Limb (tissue), 2 donors: ENCODE measurements around the gene NEU1.
"Not testable (repeated sequence)": the region's sequence is repeated elsewhere in the genome, so short reads cannot be mapped to it uniquely, and the experiment has no call there.

ENCODE experiments used
- DNase-seq, 2 donors: peaks; one replicate each; pipeline ENCODE4 v3.0.0-alpha.2; 2016; ENCODE audit errors: extremely low spot score in 2 of 2

Gene NEU1

GRCh38 chr6:31839779-31840126 is 22.9 kb downstream of the NEU1 start:
- not testable (repeated sequence) for DNase-seq

GRCh38 chr6:31838968-31839367 is 23.7 kb downstream of the NEU1 start:
- no peak for DNase-seq

DNA sequence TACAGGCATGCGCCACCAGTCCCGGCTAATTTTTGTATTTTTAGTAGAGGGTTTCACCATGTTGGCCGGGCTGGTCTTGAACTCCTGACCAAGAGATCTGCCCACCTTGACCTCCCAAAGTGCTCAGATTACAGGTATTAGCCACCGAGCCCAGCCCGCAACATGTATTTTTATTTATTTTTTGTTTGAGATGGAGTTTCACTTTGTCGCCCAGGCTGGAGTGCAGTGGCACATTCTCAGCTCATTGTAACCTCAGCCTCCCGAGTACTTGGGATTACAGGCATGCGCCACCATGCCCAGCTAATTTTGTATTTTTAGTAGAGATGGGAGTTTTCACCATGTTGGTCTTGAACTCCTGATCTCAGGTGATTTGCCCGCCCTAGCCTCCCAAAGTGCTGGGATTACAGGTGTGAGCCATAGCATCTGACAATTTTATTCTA is 24.5 kb downstream of the NEU1 start:
- not testable (repeated sequence) for DNase-seq

GRCh38 chr6:31837369-31838113 is 25.1 kb downstream of the NEU1 start:
- DNase-seq: no peak

- no peak for DNase-seq
These were observed 25.9 kb downstream of the NEU1 start for GRCh38 chr6:31836474-31837368.

- DNase-seq: no peak
These were observed 26.6 kb downstream of the NEU1 start for GRCh38 chr6:31836047-31836473.

DNA sequence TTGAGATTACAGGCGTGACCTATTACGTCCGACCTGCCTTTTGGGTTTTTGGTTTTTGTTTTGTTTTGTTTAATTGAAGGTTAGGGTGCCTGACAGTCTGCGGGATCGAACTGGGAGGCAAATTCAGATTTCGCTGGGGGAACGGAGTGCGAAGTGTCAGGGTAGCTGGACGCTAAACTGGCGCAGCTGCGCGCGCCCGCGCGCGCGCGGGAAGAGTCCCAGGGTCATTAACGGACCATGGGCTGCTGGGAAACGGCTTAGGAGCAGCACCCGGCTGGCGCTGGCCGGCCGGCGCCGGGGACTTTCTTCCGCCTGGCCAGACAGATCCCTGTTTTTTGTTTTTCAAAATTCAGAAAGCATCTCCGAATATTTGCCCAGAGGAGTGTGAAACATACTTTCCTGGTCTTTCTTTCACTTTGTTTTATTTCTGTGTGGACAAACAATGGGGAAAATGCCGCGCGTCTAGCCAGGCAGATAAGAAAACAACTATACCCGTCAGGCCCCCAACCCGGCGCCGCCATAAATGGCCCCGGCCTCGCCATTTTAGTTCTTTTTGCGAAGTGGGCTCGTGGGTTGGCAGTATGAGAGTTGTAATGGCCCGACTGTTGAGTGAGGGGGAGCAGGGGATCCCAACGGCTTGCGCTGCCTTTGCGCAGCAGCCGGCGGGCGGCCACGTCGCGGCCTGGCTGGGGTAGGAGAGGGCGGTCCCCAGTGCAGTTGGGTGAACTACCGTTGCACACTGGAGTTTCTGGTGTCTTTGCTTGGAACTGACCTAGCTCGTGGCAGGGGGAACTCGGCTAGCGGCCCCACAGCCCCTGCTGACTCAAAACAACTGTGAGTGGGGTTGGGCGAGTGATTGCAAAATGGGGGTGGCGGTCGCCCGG is 28.0 kb downstream of the NEU1 start:
- peak; percentile 90 to 92 for DNase-seq

- DNase-seq: no peak
These were observed 31.0 kb downstream of the NEU1 start for GRCh38 chr6:31831350-31832215.

DNA sequence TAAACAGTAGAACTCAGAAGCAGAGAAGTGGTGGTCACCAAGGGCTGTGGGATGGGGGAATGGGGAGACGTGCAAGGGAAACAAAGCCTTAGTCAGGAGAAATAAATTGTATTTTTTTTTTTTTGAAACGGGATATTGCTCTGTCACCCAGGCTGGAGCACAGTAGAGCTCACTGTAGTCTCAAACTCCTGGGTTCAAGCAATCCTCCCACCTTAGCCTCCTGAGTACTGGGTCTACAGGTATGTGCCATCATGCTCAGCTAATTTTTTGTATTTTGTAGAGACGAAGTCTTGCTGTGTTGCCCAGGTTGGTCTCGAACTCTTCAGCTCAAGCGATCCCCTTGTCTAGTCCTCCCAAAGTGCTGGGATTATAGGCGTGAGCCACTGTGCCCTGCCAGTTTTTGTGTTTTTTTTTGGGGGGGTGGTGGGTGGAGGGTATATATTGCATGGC is 31.7 kb downstream of the NEU1 start:
- no peak for DNase-seq

GRCh38 chr6:31829633-31830283 is 32.9 kb downstream of the NEU1 start:
- peak in 1 of 2 donors; percentile 71 for DNase-seq

- DNase-seq: peak; percentile 98 to 99
These were observed 35.1 kb downstream of the NEU1 start, which contains the start of gene HSPA1B for GRCh38 chr6:31827286-31828079. HSPA1B (plus strand) TSS chr6:31827738; CDS start chr6:31827951, 213 bp downstream.

GRCh38 chr6:31826793-31827285 is 35.8 kb downstream of the NEU1 start:
- DNase-seq: peak; percentile 85 to 86

GRCh38 chr6:31825553-31825952 is 37.1 kb downstream of the NEU1 start:
- DNase-seq: no peak

GRCh38 chr6:31823592-31824196 is 38.9 kb downstream of the NEU1 start:
- not testable (repeated sequence) for DNase-seq

DNA sequence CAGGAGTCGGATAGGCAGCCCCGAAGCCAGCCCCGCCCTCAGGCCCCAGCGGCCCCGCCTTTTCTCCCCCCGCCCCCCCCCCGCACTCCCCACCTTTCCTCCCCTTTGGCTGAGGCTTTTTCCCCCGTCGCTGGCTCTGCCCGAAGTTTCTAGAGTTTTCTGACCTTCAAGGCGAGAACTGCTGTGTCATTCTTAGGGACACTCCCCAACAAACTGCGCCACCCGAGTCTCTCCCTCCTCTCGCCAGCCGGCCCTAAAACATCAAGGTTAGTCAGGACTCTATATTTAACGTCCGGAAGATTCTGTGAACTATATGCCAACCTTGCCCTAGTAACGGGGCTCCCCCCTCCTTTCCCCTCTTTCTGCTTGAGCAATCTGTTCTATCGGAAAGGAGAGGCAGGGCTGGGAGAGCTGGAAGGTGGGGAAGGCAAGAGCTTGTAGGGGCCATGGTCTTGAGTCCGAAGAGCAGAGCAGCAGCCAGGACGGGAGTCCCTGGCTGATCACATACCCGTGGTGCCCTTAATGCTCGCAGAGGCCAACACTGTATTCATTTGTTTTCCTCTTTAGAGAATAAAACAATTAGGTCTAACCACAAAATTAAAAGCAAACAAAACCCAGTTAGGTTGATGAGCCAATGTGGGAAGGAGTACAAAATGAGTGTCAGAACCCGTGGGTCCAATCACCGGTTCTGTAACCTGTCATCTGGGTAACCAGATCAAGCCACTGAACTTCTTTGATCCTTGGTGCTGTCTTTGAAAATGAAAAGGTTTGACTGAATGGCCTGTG is 40.4 kb downstream of the NEU1 start:
- peak; percentile 51 to 88 for DNase-seq

DNA sequence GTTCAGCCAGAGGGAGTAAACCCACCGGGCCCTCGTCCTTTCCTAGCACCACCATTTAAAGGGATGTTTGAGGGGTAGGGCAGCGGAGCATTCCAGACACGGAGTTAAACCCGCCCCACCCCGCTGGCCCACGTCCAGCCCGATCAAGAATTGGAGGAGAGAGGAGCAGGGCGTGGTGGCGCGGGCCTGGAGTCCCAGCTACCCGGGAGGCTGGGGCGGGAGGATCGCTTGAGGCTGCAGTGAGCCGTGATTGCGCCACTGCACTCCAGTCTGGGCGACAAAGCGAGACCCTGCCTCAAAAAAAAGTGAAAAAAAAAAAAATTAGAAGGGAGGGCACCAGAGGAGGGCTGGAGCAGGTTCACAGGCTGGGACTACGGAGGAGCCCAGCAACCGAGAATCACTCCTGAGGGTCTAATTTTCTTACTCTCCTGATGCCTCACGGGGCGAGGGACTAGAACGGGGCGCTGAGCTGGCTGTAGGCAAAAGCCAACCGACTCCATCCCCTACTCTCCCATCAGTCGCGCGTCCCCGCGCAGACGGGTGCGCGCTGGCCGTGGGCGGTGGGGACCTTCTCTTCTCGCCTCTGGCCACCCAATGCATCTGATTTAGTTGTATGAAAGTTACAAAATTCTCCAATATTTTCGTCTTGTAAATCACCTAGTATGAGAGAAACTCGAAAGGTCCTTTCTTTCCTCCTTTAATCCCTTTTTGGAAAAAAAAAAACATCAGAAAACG is 41.2 kb downstream of the NEU1 start:
- peak in 1 of 2 donors; percentile 78 for DNase-seq

DNA sequence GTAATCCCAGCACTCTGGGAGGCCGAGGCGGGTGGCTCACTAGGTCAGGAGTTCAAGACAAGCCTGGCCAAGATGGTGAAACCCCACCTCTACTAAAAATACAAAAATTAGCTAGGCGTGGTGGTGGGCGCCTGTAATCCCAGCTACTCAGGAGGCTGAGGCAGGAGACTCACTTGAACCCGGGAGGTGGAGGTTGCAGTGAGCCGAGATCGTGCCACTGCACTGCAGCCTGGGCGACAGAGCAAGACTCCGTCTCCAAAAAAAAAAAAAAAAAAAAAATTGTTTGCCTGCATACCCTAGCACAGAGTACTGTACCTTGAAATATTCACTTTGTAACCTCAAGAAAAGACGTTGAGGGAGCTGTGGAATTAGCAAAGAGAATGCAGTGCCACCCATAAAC is 42.2 kb downstream of the NEU1 start:
- not testable (repeated sequence) for DNase-seq
